SK-N-MC (cell line): ENCODE data around the gene MBNL2.

Experiments
- EZH2 ChIP-seq: fragments of 200-600 bp; sonication (generic); IDR thresholded peaks from one replicate; pipeline ENCODE4 v1.6.1; 2017; ENCODE audit warnings: antibody characterized with exemption
- FOXP2 ChIP-seq: optimal IDR thresholded peaks from 2 replicates; pipeline ENCODE3; 2011; ENCODE audit warnings: mild to moderate bottlenecking, moderate library complexity; ENCODE audit not compliant: insufficient read depth; ENCODE audit errors: extremely low read length, control extremely low read depth
- POLR2AphosphoS5 ChIP-seq: IDR thresholded peaks from 2 replicates; pipeline ENCODE4 v1.6.1; 2012; ENCODE audit warnings: mild to moderate bottlenecking, low read depth, low read length, borderline replicate concordance

DNA sequence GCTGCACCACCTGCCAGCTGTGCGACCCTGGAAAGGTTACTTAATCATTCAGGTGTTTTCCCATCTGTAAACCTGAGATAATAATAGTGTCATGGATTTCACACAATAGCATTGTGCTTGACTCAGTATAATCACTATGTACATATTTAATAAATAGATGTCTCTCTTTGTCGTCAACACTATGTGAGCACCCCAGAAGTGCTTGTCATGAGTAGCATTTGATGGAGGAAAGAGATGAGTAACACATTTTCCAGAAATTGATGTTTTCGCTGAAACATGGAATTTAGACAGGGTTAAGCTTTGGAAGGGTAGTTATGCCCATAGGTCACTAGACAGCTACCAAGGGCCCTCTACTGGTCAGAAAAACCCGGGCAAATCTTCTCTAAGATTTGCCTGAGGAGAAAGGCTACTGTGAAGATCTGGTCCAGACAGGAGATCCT is 9.5 kb upstream of the MBNL2 start:
- TF ChIP-seq EZH2 (no peak), POLR2AphosphoS5 (no peak), FOXP2 (no peak)
